BJ (cell line): Measurements from ENCODE around the gene SLC35G6. TPM values are rescaled to one million over a fixed set of nuclear protein-coding genes. Genes with fewer than 3 reads are reported as not detected.
"Not testable (repeated sequence)": the region's sequence is repeated elsewhere in the genome, so short reads cannot be mapped to it uniquely, and the experiment has no call there.

Experiments
- CTCF ChIA-PET: fragments of 350-600 bp; formaldehyde crosslinking; extraction: SDS; loops from one replicate; lab custom pipeline; 2021; ENCODE audit warnings: antibody characterized with exemption, inconsistent platforms; lab: Yijun Ruan, JAX
- POLR2A ChIA-PET: fragments of 300-600 bp; sonication (Branson Sonifier 250); formaldehyde crosslinking; extraction: SDS; loops from one replicate; lab custom pipeline; 2021; ENCODE audit warnings: antibody characterized with exemption; lab: Charles Lee
- DNase-seq: peaks from one replicate; pipeline ENCODE4 v3.0.0-alpha.2; 2011; ENCODE audit warnings: low read depth
- H3K27me3 ChIP-seq: 2 replicates; pipeline ENCODE4 v1.6.0; 2011; ENCODE audit warnings: low read length; ENCODE audit not compliant: control insufficient read depth, insufficient read depth
- H3K36me3 ChIP-seq: 2 replicates; pipeline ENCODE4 v1.5.1; 2011; ENCODE audit warnings: low read length; ENCODE audit not compliant: control insufficient read depth, insufficient read depth
- H3K4me3 ChIP-seq: 2 replicates; pipeline ENCODE4 v1.5.1; 2011; ENCODE audit warnings: low read depth, mild to moderate bottlenecking, control low read depth, low read length
- CTCF ChIP-seq: IDR thresholded peaks from 2 replicates; pipeline ENCODE4 v1.5.1; 2011; ENCODE audit warnings: low read depth, mild to moderate bottlenecking, control low read depth, inconsistent platforms, low read length, moderate library complexity; ENCODE audit not compliant: insufficient read depth
- polyA plus RNA-seq: library from polyadenylated mRNA; depleted of rRNA; stranded (reverse); fragments of >200 nt; gene quantifications from 2 replicates; pipeline ENCODE4 v1.2.3, GENCODE V29; 2011

SLC35G6 gene
- polyA plus RNA-seq, 1 experiment, result not detected

GRCh38 chr17:7468804-7469389 is 12.3 kb upstream of the SLC35G6 start:
- ChIA-PET CTCF (interaction anchor here (2.0 kb wide), 1 partner anchor 17 kb away, joined by 5 read pairs; no protein-coding TSS in a partner anchor), POLR2A (no interaction called here)
- H3K27me3 ChIP-seq, result no peaks in the 10 kb centered on the region
- DNase-seq, result no peak
- TF ChIP-seq CTCF, result no peak
- peaks cover 18% of the 10 kb centered on the region for H3K36me3 ChIP-seq
- no peak overlapping the region for H3K4me3 ChIP-seq

GRCh38 chr17:7469843-7470242 is 11.4 kb upstream of the SLC35G6 start:
- peaks cover 19% of the 10 kb centered on the region for H3K36me3 ChIP-seq
- H3K27me3 ChIP-seq, H3K4me3 ChIP-seq, DNase-seq, POLR2A ChIA-PET: not testable (repeated sequence)
- CTCF ChIA-PET, result interaction anchor here (2.0 kb wide), 1 partner anchor 16 kb away, joined by 5 read pairs; no protein-coding TSS in a partner anchor

- H3K27me3 ChIP-seq, DNase-seq, H3K4me3 ChIP-seq, POLR2A ChIA-PET: not testable (repeated sequence)
- peaks cover 19% of the 10 kb centered on the region for H3K36me3 ChIP-seq
- CTCF ChIA-PET, result interaction anchor here (1.0 to 2.0 kb wide), 2 partner anchors 15 to 45 kb away, joined by 3 to 5 read pairs; no protein-coding TSS in a partner anchor
These were observed 10.7 kb upstream of the SLC35G6 start for GRCh38 chr17:7470457-7470973.

- Histone ChIP-seq H3K36me3 (peaks cover 9% of the 10 kb centered on the region), H3K27me3 (no peaks in the 10 kb centered on the region), H3K4me3 (no peak overlapping the region)
- ChIA-PET CTCF (no interaction called here), POLR2A (no interaction called here)
- no peak for DNase-seq
- no peak for TF ChIP-seq CTCF
These were observed 9.5 kb upstream of the SLC35G6 start for GRCh38 chr17:7471729-7472128.

GRCh38 chr17:7474767-7475166 is 6.5 kb upstream of the SLC35G6 start:
- H3K36me3 ChIP-seq, H3K4me3 ChIP-seq, CTCF ChIA-PET, DNase-seq, POLR2A ChIA-PET, H3K27me3 ChIP-seq: not testable (repeated sequence)

- ChIA-PET POLR2A (interaction anchor here (0.6 kb wide), 1 partner anchor 39 kb away, joined by 8 read pairs; no protein-coding TSS in a partner anchor), CTCF (interaction anchor here (0.8 to 2.1 kb wide), 4 partner anchors 30 to 85 kb away, joined by 3 to 7 read pairs (median 3); no protein-coding TSS in a partner anchor)
- Histone ChIP-seq H3K27me3 (no peaks in the 10 kb centered on the region), H3K36me3 (0 out of 2 replicates have a peak, but pooled peaks cover 2% of the 10 kb centered on the region), H3K4me3 (no peak overlapping the region)
- no peak for DNase-seq
- TF ChIP-seq CTCF, result no peak
These were observed 5.4 kb upstream of the SLC35G6 start for GRCh38 chr17:7475764-7476422.
